SK-N-SH treated with all-trans-retinoic acid at 6 μM for 48 hours (cell line): ENCODE measurements around the gene CHST11.

ENCODE experiments used
- ATAC-seq: fragments of 200-7000 bp; cut with Tn5 transposase; 3 replicates; pipeline ENCODE4 v1.9.1; 2020; ENCODE audit warnings: mild to moderate bottlenecking, moderate library complexity
- ARNTL ChIP-seq: fragments of 450-650 bp; formaldehyde crosslinking; IDR thresholded peaks from 2 replicates; pipeline ENCODE4 v1.5.0; 2020; ENCODE audit warnings: low read depth, mild to moderate bottlenecking, moderate library complexity, borderline replicate concordance
- CSDC2 ChIP-seq: fragments of 250-450 bp; sonication (Bioruptor Pico); IDR thresholded peaks from 2 replicates; pipeline ENCODE4 v1.5.0; 2020; ENCODE audit warnings: mild to moderate bottlenecking, moderate library complexity
- ESRRG ChIP-seq: fragments of 250-450 bp; sonication (Bioruptor Pico); IDR thresholded peaks from 2 replicates; pipeline ENCODE4 v1.6.1; 2021; ENCODE audit warnings: mild to moderate bottlenecking
- GLIS3 ChIP-seq: fragments of 250-450 bp; sonication (Bioruptor Pico); IDR thresholded peaks from 2 replicates; pipeline ENCODE4 v1.5.0; 2020; ENCODE audit warnings: mild to moderate bottlenecking, moderate library complexity
- OSR1 ChIP-seq: fragments of 250-450 bp; sonication (Bioruptor Pico); IDR thresholded peaks from 2 replicates; pipeline ENCODE4 v1.8.0; 2022; ENCODE audit warnings: moderate library complexity, mild to moderate bottlenecking, inconsistent platforms
- PPARA ChIP-seq: fragments of 250-450 bp; sonication (Bioruptor Pico); IDR thresholded peaks from 2 replicates; pipeline ENCODE4 v1.5.0; 2020; ENCODE audit warnings: mild to moderate bottlenecking, borderline replicate concordance
- RARB ChIP-seq: fragments of 250-450 bp; sonication (Bioruptor Pico); IDR thresholded peaks from 2 replicates; pipeline ENCODE4 v1.8.0; 2021; ENCODE audit warnings: mild to moderate bottlenecking, moderate library complexity
- SNAI2 ChIP-seq: fragments of 250-450 bp; sonication (Bioruptor Pico); IDR thresholded peaks from 2 replicates; pipeline ENCODE4 v1.5.0; 2020; ENCODE audit warnings: mild to moderate bottlenecking, moderate library complexity
- TCF4 ChIP-seq: fragments of 250-450 bp; sonication (Bioruptor Pico); IDR thresholded peaks from 2 replicates; pipeline ENCODE4 v1.8.0; 2021; ENCODE audit warnings: mild to moderate bottlenecking, moderate library complexity, borderline replicate concordance
- TOX ChIP-seq: fragments of 250-450 bp; sonication (Bioruptor Pico); IDR thresholded peaks from 2 replicates; pipeline ENCODE4 v1.8.0; 2021; ENCODE audit warnings: mild to moderate bottlenecking, moderate library complexity, borderline replicate concordance
- ZC3H10 ChIP-seq: fragments of 250-450 bp; sonication (Bioruptor Pico); IDR thresholded peaks from 2 replicates; pipeline ENCODE4 v1.5.1; 2021; ENCODE audit warnings: mild to moderate bottlenecking, moderate library complexity
- ZFP3 ChIP-seq: fragments of 250-450 bp; sonication (Bioruptor Pico); IDR thresholded peaks from 2 replicates; pipeline ENCODE4 v1.5.0; 2020; ENCODE audit warnings: mild to moderate bottlenecking, moderate library complexity
- ZFP30 ChIP-seq: fragments of 450-650 bp; formaldehyde crosslinking; IDR thresholded peaks from 2 replicates; pipeline ENCODE4 v1.5.0; 2022; ENCODE audit warnings: mild to moderate bottlenecking, moderate library complexity
- ZNF565 ChIP-seq: fragments of 450-650 bp; formaldehyde crosslinking; conservative IDR thresholded peaks from 2 replicates; pipeline ENCODE4 v1.5.0; 2020; ENCODE audit warnings: low read depth, mild to moderate bottlenecking, moderate library complexity
- ZNF70 ChIP-seq: fragments of 450-650 bp; formaldehyde crosslinking; IDR thresholded peaks from 2 replicates; pipeline ENCODE4 v1.5.0; 2020; ENCODE audit warnings: mild to moderate bottlenecking, moderate library complexity
- ZNF8 ChIP-seq: fragments of 450-650 bp; formaldehyde crosslinking; IDR thresholded peaks from 2 replicates; pipeline ENCODE4 v1.5.0; 2020; ENCODE audit warnings: mild to moderate bottlenecking, moderate library complexity
- TF ChIP-seq, protein P1 (sequence below): fragments of 250-450 bp; sonication (Bioruptor Pico); IDR thresholded peaks from 2 replicates; pipeline ENCODE4 v1.5.1; 2020; ENCODE audit warnings: low read depth, mild to moderate bottlenecking, moderate library complexity
- TF ChIP-seq, protein P2 (sequence below): fragments of 250-450 bp; sonication (Bioruptor Pico); IDR thresholded peaks from 2 replicates; pipeline ENCODE4 v1.5.0; 2020; ENCODE audit warnings: mild to moderate bottlenecking, moderate library complexity
- TF ChIP-seq, protein P3 (sequence below): fragments of 250-450 bp; sonication (Bioruptor Pico); IDR thresholded peaks from 2 replicates; pipeline ENCODE4 v1.5.1; 2021; ENCODE audit warnings: mild to moderate bottlenecking, moderate library complexity
- TF ChIP-seq, protein P4 (sequence below): fragments of 250-450 bp; sonication (Bioruptor Pico); IDR thresholded peaks from 2 replicates; pipeline ENCODE4 v1.8.0; 2021; ENCODE audit warnings: low read depth, mild to moderate bottlenecking, moderate library complexity, borderline replicate concordance
- TF ChIP-seq, protein P5 (sequence below): fragments of 250-450 bp; sonication (Bioruptor Pico); IDR thresholded peaks from 2 replicates; pipeline ENCODE4 v1.8.0; 2020; ENCODE audit warnings: mild to moderate bottlenecking, moderate library complexity, borderline replicate concordance

CHST11 gene

DNA sequence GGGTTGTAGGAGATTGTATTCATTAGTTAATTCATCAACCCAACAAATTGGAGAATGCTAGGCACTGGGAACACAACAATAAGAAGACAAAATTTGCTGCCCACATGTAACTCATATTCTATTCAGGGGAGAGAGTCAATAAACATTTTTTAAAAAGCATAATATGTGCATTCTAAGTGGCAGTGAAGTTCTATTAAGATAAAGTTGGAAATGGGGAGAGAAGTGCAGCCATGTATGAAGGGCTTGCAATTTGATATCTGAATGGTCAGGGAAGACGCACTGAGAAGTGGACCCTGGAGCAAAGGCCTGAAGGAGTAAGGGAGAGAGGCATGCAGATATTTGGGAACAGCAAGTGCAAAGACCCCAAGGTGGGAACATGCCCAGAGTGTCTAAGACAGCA is 40.2 kb upstream of the CHST11 start:
- TF ChIP-seq ZNF565 (no peak), ZNF8 (CRISPR knock-in tag) (no peak), ZNF70 (CRISPR knock-in tag) (no peak), ZFP3 (CRISPR knock-in tag) (no peak), ZFP30 (CRISPR knock-in tag) (no peak), ARNTL (no peak), GLIS3 (no peak), RARB (CRISPR knock-in tag) (no peak), PPARA (CRISPR knock-in tag) (no peak), TCF4 (CRISPR knock-in tag) (no peak), TOX (no peak)
- TF ChIP-seq, protein P1, sequence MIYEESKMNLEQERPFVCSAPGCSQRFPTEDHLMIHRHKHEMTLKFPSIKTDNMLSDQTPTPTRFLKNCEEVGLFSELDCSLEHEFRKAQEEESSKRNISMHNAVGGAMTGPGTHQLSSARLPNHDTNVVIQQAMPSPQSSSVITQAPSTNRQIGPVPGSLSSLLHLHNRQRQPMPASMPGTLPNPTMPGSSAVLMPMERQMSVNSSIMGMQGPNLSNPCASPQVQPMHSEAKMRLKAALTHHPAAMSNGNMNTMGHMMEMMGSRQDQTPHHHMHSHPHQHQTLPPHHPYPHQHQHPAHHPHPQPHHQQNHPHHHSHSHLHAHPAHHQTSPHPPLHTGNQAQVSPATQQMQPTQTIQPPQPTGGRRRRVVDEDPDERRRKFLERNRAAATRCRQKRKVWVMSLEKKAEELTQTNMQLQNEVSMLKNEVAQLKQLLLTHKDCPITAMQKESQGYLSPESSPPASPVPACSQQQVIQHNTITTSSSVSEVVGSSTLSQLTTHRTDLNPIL, result no peak
- TF ChIP-seq, protein P2, sequence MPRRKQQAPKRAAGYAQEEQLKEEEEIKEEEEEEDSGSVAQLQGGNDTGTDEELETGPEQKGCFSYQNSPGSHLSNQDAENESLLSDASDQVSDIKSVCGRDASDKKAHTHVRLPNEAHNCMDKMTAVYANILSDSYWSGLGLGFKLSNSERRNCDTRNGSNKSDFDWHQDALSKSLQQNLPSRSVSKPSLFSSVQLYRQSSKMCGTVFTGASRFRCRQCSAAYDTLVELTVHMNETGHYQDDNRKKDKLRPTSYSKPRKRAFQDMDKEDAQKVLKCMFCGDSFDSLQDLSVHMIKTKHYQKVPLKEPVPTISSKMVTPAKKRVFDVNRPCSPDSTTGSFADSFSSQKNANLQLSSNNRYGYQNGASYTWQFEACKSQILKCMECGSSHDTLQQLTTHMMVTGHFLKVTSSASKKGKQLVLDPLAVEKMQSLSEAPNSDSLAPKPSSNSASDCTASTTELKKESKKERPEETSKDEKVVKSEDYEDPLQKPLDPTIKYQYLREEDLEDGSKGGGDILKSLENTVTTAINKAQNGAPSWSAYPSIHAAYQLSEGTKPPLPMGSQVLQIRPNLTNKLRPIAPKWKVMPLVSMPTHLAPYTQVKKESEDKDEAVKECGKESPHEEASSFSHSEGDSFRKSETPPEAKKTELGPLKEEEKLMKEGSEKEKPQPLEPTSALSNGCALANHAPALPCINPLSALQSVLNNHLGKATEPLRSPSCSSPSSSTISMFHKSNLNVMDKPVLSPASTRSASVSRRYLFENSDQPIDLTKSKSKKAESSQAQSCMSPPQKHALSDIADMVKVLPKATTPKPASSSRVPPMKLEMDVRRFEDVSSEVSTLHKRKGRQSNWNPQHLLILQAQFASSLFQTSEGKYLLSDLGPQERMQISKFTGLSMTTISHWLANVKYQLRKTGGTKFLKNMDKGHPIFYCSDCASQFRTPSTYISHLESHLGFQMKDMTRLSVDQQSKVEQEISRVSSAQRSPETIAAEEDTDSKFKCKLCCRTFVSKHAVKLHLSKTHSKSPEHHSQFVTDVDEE, result no peak
- TF ChIP-seq, protein P3, sequence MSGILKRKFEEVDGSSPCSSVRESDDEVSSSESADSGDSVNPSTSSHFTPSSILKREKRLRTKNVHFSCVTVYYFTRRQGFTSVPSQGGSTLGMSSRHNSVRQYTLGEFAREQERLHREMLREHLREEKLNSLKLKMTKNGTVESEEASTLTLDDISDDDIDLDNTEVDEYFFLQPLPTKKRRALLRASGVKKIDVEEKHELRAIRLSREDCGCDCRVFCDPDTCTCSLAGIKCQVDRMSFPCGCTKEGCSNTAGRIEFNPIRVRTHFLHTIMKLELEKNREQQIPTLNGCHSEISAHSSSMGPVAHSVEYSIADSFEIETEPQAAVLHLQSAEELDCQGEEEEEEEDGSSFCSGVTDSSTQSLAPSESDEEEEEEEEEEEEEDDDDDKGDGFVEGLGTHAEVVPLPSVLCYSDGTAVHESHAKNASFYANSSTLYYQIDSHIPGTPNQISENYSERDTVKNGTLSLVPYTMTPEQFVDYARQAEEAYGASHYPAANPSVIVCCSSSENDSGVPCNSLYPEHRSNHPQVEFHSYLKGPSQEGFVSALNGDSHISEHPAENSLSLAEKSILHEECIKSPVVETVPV (CRISPR knock-in tag), result no peak
- TF ChIP-seq, protein P4, sequence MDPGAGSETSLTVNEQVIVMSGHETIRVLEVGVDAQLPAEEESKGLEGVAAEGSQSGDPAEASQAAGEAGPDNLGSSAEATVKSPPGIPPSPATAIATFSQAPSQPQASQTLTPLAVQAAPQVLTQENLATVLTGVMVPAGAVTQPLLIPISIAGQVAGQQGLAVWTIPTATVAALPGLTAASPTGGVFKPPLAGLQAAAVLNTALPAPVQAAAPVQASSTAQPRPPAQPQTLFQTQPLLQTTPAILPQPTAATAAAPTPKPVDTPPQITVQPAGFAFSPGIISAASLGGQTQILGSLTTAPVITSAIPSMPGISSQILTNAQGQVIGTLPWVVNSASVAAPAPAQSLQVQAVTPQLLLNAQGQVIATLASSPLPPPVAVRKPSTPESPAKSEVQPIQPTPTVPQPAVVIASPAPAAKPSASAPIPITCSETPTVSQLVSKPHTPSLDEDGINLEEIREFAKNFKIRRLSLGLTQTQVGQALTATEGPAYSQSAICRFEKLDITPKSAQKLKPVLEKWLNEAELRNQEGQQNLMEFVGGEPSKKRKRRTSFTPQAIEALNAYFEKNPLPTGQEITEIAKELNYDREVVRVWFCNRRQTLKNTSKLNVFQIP (CRISPR knock-in tag), result no peak
- TF ChIP-seq, all 23 proteins: peak for 0

DNA sequence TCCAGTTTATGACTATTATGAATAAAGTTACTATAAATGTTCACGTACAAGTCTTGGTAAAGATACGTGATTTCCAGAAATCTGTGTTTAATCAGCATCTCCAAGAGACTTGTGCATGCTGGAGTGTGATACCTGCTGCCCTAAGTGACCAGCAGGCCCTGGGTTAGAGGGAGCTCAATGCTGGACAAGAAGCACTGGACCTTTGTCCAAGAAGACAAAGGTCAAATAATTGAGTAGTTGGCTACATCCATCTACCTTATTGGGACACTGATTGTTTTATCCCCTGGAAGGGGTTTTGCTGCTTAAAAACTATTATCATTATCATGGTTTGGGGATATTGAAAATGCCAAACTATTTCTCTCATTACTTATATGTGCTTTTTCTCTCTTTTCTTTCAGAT is 37.0 kb upstream of the CHST11 start:
- no peak for ATAC-seq
- TF ChIP-seq TCF4 (CRISPR knock-in tag), result no peak
- no peak for TF ChIP-seq ZNF70 (CRISPR knock-in tag)
- TF ChIP-seq, protein P2, result no peak
- TF ChIP-seq, protein P3 (CRISPR knock-in tag), result no peak
- no peak for TF ChIP-seq ESRRG (CRISPR knock-in tag)
- TF ChIP-seq, protein P5, sequence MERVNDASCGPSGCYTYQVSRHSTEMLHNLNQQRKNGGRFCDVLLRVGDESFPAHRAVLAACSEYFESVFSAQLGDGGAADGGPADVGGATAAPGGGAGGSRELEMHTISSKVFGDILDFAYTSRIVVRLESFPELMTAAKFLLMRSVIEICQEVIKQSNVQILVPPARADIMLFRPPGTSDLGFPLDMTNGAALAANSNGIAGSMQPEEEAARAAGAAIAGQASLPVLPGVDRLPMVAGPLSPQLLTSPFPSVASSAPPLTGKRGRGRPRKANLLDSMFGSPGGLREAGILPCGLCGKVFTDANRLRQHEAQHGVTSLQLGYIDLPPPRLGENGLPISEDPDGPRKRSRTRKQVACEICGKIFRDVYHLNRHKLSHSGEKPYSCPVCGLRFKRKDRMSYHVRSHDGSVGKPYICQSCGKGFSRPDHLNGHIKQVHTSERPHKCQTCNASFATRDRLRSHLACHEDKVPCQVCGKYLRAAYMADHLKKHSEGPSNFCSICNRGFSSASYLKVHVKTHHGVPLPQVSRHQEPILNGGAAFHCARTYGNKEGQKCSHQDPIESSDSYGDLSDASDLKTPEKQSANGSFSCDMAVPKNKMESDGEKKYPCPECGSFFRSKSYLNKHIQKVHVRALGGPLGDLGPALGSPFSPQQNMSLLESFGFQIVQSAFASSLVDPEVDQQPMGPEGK (CRISPR knock-in tag), result no peak
- no peak for TF ChIP-seq SNAI2
- TF ChIP-seq, protein P4 (CRISPR knock-in tag), result no peak
- TF ChIP-seq ZNF565, result no peak
- no peak for TF ChIP-seq OSR1
- TF ChIP-seq GLIS3, result no peak
- TF ChIP-seq ARNTL, result no peak
- TF ChIP-seq ZC3H10 (CRISPR knock-in tag), result no peak
- TF ChIP-seq CSDC2 (CRISPR knock-in tag), result no peak
- TF ChIP-seq, protein P1, result no peak
- TF ChIP-seq ZNF8 (CRISPR knock-in tag), result no peak
- no peak for TF ChIP-seq ZFP3 (CRISPR knock-in tag)
- no peak for TF ChIP-seq PPARA (CRISPR knock-in tag)

More for the DNA sequence above, 40.2 kb upstream of the CHST11 start:
- ATAC-seq, result no peak
